Central memory CD8-positive, alpha-beta T cell (primary cell): ENCODE data around the gene ZG16B.

ENCODE experiments used
- ATAC-seq: fragments of 150-1000 bp; cut with Tn5 transposase; replicated peaks from 2 replicates; pipeline ENCODE4 v1.10.0; 2022; ENCODE audit warnings: mild to moderate bottlenecking, moderate FRiP score, moderate number of reproducible peaks; ENCODE audit not compliant: poor library complexity, severe bottlenecking; ENCODE audit errors: extremely low read depth
- DNase-seq, 2 donors: peaks; one replicate each; pipeline ENCODE4 v3.0.0; 2021; ENCODE audit warnings: low spot score in 2 of 2
- H3K27ac Mint-ChIP-seq: one replicate; pipeline ENCODE4 v1.8.0; 2022; ENCODE audit warnings: low read depth, mild to moderate bottlenecking, moderate library complexity, mixed read lengths
- H3K27me3 Mint-ChIP-seq: one replicate; pipeline ENCODE4 v1.8.0; 2022; ENCODE audit warnings: mixed read lengths
- H3K36me3 Mint-ChIP-seq: one replicate; pipeline ENCODE4 v1.8.0; 2022; ENCODE audit warnings: mild to moderate bottlenecking, moderate library complexity, mixed read lengths; ENCODE audit not compliant: insufficient read depth
- H3K4me1 Mint-ChIP-seq: one replicate; pipeline ENCODE4 v1.8.0; 2022; ENCODE audit warnings: mixed read lengths
- H3K4me3 Mint-ChIP-seq: one replicate; pipeline ENCODE4 v1.8.0; 2022; ENCODE audit warnings: mild to moderate bottlenecking, moderate library complexity, mixed read lengths
- H3K9me3 Mint-ChIP-seq: one replicate; pipeline ENCODE4 v1.8.0; 2022; ENCODE audit warnings: mixed read lengths

The ZG16B gene

GRCh38 chr16:2792940-2793339 lies 37.2 kb upstream of the ZG16B start:
- H3K27ac Mint-ChIP-seq = no peak overlapping the region
- no peaks in the 10 kb centered on the region for H3K36me3 Mint-ChIP-seq
- no peaks in the 10 kb centered on the region for H3K9me3 Mint-ChIP-seq
- H3K27me3 Mint-ChIP-seq = peaks cover 60% of the 10 kb centered on the region
- no peaks in the 10 kb centered on the region for H3K4me1 Mint-ChIP-seq
- ATAC-seq (no peak), DNase-seq (no peak)
- no peak overlapping the region for H3K4me3 Mint-ChIP-seq

- peaks cover 47% of the 10 kb centered on the region for H3K27me3 Mint-ChIP-seq
- H3K27ac Mint-ChIP-seq = no peak overlapping the region
- no peak for ATAC-seq
Measured at GRCh38 chr16:2795395-2796143, 34.5 kb upstream of the ZG16B start.

GRCh38 chr16:2798723-2799204 lies 31.3 kb upstream of the ZG16B start:
- ATAC-seq = no peak
- Mint-ChIP-seq H3K36me3 (no peaks in the 10 kb centered on the region), H3K4me1 (no peaks in the 10 kb centered on the region), H3K27me3 (peaks cover 20% of the 10 kb centered on the region), H3K4me3 (no peak overlapping the region), H3K9me3 (peaks cover 2% of the 10 kb centered on the region), H3K27ac (no peak overlapping the region)
- DNase-seq = no peak

More at GRCh38 chr16:2795395-2796143, 34.5 kb upstream of the ZG16B start:
- DNase-seq = no peak
- H3K4me3 Mint-ChIP-seq = no peak overlapping the region
- no peaks in the 10 kb centered on the region for H3K4me1 Mint-ChIP-seq
- no peaks in the 10 kb centered on the region for H3K36me3 Mint-ChIP-seq
- H3K9me3 Mint-ChIP-seq = no peaks in the 10 kb centered on the region

- no peak for DNase-seq
- H3K27me3 Mint-ChIP-seq = peaks cover 14% of the 10 kb centered on the region
- H3K27ac Mint-ChIP-seq = no peak overlapping the region
- no peak for ATAC-seq
- H3K4me1 Mint-ChIP-seq = no peaks in the 10 kb centered on the region
- no peak overlapping the region for H3K4me3 Mint-ChIP-seq
- H3K36me3 Mint-ChIP-seq = no peaks in the 10 kb centered on the region
- H3K9me3 Mint-ChIP-seq = peaks cover 5% of the 10 kb centered on the region
Measured at GRCh38 chr16:2799205-2799858, 30.8 kb upstream of the ZG16B start.

GRCh38 chr16:2799859-2800226 lies 30.3 kb upstream of the ZG16B start:
- ATAC-seq = no peak
- Mint-ChIP-seq H3K27ac (no peak overlapping the region), H3K9me3 (peaks cover 5% of the 10 kb centered on the region), H3K4me1 (no peaks in the 10 kb centered on the region), H3K4me3 (no peak overlapping the region), H3K36me3 (no peaks in the 10 kb centered on the region), H3K27me3 (peaks cover 11% of the 10 kb centered on the region)
- DNase-seq = no peak

- Mint-ChIP-seq H3K4me1 (no peaks in the 10 kb centered on the region), H3K9me3 (peaks cover 5% of the 10 kb centered on the region), H3K4me3 (no peak overlapping the region), H3K27ac (no peak overlapping the region), H3K36me3 (peaks cover 2% of the 10 kb centered on the region), H3K27me3 (peaks cover 41% of the 10 kb centered on the region)
- no peak for DNase-seq
- ATAC-seq = no peak
Measured at GRCh38 chr16:2803545-2804195, 26.4 kb upstream of the ZG16B start.

GRCh38 chr16:2804728-2805127 lies 25.4 kb upstream of the ZG16B start:
- no peak overlapping the region for H3K27ac Mint-ChIP-seq
- H3K4me1 Mint-ChIP-seq = no peaks in the 10 kb centered on the region
- peaks cover 5% of the 10 kb centered on the region for H3K9me3 Mint-ChIP-seq
- H3K4me3 Mint-ChIP-seq = no peak overlapping the region
- H3K36me3 Mint-ChIP-seq = peaks cover 2% of the 10 kb centered on the region
- DNase-seq (no peak), ATAC-seq (no peak)
- H3K27me3 Mint-ChIP-seq = peaks cover 51% of the 10 kb centered on the region

- H3K27ac Mint-ChIP-seq = no peak overlapping the region
- H3K4me1 Mint-ChIP-seq = no peaks in the 10 kb centered on the region
- H3K27me3 Mint-ChIP-seq = peaks cover 67% of the 10 kb centered on the region
- H3K36me3 Mint-ChIP-seq = peaks cover 2% of the 10 kb centered on the region
- no peak for DNase-seq
- H3K4me3 Mint-ChIP-seq = no peak overlapping the region
- peaks cover 5% of the 10 kb centered on the region for H3K9me3 Mint-ChIP-seq
- ATAC-seq = no peak
Measured at GRCh38 chr16:2806286-2806685, 23.8 kb upstream of the ZG16B start.

- peaks cover 2% of the 10 kb centered on the region for H3K36me3 Mint-ChIP-seq
- no peak overlapping the region for H3K27ac Mint-ChIP-seq
- H3K27me3 Mint-ChIP-seq = peaks cover 73% of the 10 kb centered on the region
- DNase-seq (no peak), ATAC-seq (no peak)
- H3K4me1 Mint-ChIP-seq = no peaks in the 10 kb centered on the region
- no peak overlapping the region for H3K4me3 Mint-ChIP-seq
- H3K9me3 Mint-ChIP-seq = peaks cover 5% of the 10 kb centered on the region
Measured at GRCh38 chr16:2808181-2808580, 21.9 kb upstream of the ZG16B start.

- Mint-ChIP-seq H3K9me3 (no peaks in the 10 kb centered on the region), H3K36me3 (peaks cover 2% of the 10 kb centered on the region), H3K4me3 (no peak overlapping the region), H3K27me3 (peaks cover 73% of the 10 kb centered on the region), H3K27ac (no peak overlapping the region), H3K4me1 (no peaks in the 10 kb centered on the region)
- ATAC-seq = no peak
- no peak for DNase-seq
Measured at GRCh38 chr16:2809149-2809760, 20.8 kb upstream of the ZG16B start.

- Mint-ChIP-seq H3K27ac (no peak overlapping the region), H3K9me3 (no peaks in the 10 kb centered on the region), H3K4me3 (no peak overlapping the region), H3K4me1 (no peaks in the 10 kb centered on the region), H3K27me3 (peaks cover 63% of the 10 kb centered on the region), H3K36me3 (peaks cover 2% of the 10 kb centered on the region)
- DNase-seq (no peak), ATAC-seq (no peak)
Measured at GRCh38 chr16:2810651-2811050, 19.5 kb upstream of the ZG16B start.

- Mint-ChIP-seq H3K36me3 (no peaks in the 10 kb centered on the region), H3K4me1 (no peaks in the 10 kb centered on the region), H3K4me3 (no peak overlapping the region), H3K27me3 (peaks cover 51% of the 10 kb centered on the region), H3K9me3 (no peaks in the 10 kb centered on the region), H3K27ac (no peak overlapping the region)
- DNase-seq (no peak), ATAC-seq (no peak)
Measured at GRCh38 chr16:2811703-2812471, 18.2 kb upstream of the ZG16B start.
